Right forelimb (tissue), 1 donor: ENCODE measurements around the gene UBE3A.
A peak's percentile ranks its signal among the peaks of the same experiment; 100 is the strongest.

Experiments used
- DNase-seq: peaks from one replicate; pipeline ENCODE4 v3.0.0-alpha.2; 2018

The UBE3A gene

DNA sequence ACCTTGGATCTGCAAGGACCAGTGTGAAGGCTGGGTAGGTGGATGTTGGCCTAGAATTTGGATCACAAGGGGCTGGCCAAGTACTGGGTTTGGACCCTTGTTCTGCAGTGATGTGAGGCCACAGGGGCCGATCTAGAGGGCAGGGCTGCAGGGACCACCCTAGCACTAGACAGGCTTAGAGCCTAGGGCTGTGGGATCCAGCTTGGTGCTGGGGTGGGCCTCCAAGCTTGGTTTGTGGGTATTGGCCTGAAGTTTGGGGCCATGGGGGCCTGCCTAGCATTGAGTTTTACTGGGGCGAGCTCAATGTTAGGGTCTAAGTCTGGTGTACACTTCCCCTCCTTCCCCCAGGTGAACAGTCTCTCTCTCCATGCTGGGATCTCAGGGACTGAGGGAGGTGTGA is 36.5 kb downstream of the UBE3A start:
- DNase-seq, result no peak

DNA sequence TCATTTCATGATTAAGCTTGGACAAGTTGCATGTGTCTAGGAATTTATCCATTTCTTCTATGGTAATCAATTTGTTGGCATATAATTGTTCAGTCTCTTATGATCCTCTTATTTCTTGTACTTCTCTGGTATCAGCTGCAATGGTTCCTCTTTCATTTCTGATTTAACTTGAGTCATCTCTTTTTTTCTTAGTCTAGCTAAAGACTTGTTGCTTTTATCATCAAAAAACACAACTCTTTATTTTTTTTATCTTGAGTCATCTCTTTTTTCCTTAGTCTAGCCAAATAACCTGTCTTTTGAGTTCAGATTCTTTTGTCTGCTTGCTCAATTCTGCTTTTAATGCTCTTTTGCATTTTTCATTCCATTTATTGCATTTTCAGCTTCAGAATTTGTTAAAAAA is 37.3 kb downstream of the UBE3A start:
- no peak for DNase-seq

DNA sequence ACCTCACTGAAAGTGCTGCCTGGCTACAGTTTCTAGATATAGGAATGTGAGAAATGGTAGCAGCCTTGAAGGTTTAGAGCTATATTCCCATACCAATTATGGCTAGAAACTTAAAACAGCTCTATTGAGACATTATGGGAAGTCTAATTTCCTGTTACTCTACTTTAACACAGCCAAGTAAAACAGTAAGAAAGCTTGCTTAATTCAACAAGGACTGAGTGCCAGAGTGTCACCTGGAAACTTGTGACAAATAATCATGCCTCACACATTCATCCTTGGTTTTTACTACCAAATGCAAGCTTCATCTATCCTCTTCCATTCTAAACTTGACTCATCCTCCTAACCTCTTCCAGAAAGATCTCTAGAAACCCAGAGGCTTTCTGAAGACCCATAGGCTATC is 41.7 kb downstream of the UBE3A start:
- no peak for DNase-seq

DNA sequence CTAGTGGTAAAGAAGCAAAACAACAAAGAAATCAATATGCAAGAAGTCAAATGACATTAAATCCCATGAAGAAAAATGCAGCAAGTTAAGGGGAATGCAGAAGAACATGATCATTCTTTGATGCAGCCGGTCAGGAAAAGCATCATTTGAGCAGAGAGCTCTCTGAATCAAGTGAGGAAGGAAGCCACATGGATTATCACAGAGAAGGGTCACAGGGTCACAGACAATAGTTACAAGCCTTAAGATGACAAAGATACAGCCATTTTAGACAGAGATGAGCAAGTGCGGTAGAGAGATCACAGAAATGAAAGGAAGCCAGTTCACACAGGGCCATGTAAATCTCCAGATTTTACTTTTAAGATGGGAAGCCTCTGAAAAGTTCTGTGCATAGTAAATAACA is 43.9 kb downstream of the UBE3A start:
- no peak for DNase-seq

DNA sequence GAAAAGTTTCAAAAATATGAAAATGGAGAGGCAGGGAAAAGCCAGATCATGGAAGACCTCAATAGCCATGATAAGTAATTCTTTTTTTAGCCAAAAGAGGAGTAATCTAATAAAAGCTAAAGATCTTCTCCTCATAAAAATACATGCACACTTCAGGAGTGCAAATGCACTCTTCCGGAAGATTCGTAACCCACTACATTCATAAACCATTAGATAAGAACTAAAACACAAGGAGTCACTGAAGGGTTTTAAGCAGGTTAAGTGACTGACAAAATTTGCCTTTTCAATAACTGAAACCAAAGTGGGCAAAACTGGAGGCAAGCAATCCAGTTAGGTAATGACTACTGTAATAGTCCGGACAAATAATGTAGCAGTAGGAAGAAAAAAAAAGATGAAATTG is 46.0 kb downstream of the UBE3A start:
- DNase-seq, result no peak

DNA sequence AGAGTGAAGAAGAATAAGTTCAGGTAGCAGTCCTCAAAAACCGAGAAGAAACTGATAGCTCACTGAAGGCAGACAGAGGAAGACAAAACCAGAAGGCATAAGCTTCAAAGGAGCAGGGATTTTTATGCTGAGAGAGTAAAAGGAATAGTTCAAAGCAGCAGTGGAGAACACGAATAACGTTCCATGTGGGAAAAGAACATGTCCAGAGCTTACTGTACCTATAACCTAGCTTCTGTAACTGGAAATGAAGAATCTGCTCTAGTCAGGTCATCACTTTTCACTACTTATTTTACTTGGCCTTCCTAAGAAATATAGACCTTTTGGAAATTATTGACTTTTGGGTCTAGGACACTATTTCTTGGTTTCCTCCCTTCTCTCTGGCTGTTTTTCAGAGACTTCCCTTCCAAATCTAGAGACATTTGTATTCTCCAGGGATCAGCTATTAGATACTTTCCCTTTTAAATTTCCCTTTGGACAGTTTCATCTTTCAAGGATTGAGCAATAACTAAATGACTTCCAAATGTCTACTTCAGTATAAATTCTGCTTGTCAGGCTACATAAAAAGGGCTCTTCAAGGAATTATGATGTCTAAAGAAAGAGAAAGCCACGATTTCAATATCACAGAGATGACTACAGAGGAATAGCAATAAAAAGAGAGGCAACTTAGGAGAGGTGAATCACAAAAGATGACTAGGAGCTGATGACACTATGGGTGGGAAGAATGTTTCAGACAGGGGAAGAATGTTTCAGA is 46.7 kb downstream of the UBE3A start:
- no peak for DNase-seq

DNA sequence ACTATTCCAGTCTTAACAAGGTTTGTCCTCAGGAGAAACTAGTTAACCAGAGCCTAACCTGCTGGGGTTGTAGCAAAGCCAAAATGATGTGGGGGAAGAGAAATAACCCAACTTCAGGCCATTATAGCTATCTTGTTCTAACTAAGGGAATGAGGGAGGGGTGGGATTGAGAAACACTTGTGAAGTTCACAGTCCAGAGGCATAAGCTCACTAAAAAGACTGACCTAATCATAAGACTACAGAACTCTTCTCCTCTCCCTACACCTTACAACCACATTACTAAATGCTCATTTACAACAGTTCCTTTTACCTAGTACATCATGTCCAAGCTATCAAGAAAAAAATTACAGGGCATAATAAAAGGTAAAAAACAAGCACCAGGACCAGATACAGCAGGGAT is 52.8 kb downstream of the UBE3A start:
- DNase-seq, result no peak

DNA sequence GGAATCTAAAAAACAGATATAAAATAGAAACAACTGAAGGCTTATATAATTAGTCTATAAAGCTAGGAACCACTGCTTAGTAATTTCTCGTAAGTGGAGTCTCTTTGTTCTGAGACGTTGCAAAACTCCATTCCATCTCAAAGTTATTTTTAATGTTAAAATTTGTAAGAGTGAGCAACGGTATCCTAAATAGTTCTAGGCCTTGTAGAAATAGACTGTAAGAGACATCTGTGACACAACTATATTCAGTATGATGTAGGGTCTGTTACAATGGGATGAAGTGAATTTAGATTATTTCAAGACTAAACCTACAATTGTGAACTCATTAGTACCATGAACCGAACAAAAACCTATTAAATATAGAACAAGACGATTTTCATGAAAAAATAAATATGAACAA is 57.2 kb downstream of the UBE3A start:
- DNase-seq, result no peak

DNA sequence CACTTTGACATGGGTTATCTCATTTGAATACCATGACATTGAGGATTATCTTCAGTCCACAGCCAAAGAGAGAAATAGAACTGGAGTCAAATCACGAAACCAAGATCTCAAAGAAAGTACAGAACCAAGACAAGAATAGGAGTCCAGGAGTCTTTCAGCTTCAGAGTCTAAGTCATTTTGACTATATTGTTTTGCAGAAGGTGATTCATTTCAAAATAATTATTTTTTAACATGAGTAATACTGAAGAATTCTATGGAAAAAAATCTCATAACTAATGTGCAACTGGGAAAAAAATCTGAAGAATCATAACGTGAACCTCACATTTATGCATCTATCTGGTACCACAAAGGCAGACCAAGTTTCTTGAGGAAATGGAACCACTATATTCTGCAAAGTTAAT is 60.3 kb downstream of the UBE3A start:
- DNase-seq, result no peak

DNA sequence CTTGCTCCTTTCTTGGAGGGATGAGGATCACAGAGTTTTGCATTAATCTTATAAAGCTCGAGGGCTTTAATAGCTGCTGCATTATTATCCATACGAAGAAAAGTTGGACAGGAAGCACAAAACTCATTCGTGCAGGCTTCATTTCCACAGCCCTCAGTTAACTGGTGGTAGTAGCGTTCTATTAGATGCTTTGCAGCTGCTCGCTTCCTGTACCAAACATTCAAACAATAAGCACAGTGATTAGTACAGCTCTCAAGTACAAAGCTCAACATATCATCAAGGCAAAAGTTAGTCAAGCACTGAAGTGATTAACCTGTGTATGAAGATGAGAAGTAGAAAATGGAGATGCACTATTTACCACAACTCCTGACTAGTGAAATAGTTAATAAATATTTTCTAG is 63.3 kb downstream of the UBE3A start:
- no peak for DNase-seq

DNA sequence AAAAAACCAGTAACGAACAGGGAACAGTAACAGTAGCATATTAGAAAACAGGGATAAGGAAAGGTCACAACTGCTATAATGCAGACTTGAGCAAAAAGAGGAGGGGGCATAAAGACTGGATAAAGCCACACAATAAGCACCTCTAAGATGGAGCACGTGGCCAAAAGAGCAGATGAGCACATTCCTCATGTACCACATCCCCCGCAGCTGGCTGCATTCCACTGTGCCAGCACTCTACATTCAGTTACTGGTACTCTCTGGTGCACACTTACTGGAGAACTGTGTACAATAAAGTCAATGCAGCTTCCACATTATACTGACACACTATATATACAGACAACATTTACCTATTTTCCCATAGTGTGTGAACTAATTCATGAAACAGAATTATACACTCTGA is 64.7 kb downstream of the UBE3A start:
- DNase-seq, result no peak

DNA sequence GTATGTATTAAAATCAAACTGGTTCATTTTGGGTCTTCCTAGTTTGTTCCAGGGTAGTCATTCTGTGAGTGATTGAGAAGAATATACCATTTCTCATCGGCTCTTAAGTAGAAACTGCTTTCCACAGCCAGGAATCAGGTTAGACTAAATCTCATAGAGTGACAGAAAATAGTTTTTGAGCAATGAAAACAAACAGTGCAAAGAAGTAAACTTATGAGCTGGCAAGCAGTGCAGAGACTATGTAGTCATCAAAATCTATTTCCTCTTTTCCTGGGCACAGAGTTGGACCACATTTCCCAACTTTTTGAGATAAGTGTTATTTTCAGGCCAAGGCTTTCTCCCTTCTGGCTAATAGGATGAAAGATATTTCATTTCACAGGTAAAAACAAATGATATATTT is 66.5 kb downstream of the UBE3A start:
- no peak for DNase-seq

DNA sequence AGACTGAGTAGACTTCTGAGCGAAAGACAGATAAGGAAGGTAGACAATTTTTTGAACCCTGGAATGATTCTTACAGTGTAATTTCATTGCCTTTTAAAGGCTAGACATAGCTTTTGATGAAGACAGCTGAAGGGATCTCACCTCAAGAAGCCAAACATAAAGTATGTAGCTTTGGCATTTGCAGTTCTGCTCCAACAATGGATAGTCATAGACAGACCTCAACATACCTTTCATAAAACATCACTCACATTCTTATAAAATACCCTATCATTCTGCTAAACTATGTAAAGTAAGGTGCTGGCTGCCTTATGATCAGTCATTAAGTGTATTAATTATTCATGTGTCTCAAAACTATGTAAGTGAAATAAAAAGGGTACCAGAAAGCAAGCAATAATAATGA is 70.0 kb downstream of the UBE3A start:
- DNase-seq, result no peak

DNA sequence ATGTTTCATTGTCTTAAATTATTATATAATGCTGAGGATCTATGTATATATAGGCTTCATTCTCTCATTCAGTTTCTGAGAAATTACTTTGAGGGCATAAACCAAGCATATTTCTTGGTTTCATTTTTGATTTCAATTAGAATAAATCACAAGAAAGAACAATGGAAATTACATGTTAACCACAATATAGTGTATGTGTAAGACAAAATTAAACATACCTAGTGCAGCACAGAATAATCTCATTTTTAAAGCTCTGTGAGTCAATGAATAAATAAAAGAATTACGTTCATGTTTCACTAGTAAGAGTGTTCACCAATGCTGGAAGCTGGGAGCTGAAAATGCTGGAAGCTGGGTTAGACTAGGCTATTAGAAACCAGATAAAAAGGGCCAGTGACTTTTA is 72.8 kb downstream of the UBE3A start:
- no peak for DNase-seq

DNA sequence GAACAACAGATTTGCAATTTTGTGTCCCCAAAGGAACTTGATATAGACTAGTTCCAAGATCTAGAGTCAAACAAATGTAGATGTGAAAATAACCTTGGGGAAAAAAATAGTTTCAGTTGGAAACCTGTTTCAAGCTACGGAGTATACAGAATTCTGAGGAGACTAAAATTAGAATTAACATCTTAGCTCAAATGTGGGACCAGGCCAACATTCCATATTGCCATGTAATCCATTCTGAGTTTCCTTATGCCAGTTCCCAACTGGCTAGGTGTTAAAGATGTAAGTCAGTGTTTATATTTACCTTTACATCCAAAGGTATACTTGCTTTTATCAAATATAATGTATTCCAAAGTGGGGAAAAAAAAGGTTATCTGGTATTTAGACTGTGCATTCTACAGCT is 76.3 kb downstream of the UBE3A start:
- DNase-seq, result no peak

DNA sequence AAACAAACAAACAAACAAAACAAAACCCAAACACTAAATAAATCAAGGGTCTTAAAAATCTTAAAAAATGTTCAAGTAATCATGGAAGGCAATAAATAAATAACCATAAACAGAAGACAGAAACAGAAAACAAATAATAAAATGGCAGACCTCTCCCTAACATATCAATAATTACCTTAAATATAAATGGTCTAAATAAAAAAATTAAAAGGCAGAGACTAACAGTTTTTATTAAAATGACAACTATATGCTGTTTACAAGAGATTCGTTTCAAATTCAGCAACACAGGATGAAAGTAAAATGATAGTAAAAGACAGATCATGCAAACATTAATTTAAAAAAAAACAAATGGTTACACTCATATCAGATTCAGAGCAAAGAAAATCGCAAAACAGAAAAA is 91.1 kb downstream of the UBE3A start:
- no peak for DNase-seq

DNA sequence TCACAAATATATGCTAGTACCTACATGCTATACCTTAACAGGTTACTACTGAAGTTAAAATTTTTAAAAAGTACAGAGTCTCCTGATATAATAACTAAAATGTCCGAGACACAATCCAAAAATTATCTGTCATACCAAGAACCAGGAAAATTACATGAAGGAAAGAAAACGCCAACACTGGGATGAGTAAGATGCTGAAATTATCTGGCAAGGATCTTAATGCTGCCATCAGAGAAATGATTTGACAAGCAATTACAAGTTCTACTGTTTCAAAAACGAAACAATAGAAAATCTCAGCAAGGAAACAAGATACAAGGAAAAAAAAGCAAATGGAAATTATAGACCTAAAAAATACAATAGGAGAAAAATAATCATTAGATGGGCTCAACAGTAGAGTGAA is 92.5 kb downstream of the UBE3A start:
- no peak for DNase-seq

DNA sequence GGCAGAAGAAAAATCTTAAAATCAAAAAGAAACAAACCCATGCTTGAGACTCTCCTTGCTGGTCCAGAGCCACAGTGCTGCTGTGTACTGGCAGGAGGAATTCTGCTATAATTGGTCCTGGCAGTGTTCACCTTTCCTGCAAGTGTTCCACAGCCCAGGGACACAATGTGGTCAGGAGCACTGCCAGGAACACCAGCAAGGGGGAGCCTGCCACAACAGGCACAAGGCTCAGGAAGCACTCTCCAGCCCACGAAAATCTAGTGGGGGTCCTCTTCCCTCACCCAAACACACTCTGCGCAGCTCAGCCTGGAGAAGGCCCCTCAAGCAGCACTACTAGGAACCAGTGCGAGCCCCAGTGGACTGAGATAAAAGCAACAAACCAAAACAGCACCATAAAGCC is 92.9 kb downstream of the UBE3A start:
- DNase-seq, result peak; percentile 47

DNA sequence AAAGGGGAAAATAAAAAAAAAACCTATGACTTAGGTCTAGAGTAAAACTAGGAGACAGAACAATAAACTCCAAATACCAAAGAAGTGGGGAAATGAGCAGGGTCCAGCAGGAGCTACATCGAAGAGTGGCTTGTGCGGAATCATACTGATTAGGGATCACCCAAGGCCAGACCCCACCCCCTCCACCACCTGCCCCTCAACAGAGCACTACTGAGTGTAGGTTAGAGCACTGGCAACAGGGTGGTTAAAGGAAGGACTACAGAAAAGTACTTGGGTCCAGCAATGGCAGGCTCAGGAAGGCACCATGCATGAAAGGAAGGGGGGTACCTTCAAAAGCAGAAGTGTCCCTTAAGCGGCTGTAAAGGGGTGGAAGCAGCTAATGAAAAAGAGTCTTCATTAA is 96.2 kb downstream of the UBE3A start:
- DNase-seq, result no peak

DNA sequence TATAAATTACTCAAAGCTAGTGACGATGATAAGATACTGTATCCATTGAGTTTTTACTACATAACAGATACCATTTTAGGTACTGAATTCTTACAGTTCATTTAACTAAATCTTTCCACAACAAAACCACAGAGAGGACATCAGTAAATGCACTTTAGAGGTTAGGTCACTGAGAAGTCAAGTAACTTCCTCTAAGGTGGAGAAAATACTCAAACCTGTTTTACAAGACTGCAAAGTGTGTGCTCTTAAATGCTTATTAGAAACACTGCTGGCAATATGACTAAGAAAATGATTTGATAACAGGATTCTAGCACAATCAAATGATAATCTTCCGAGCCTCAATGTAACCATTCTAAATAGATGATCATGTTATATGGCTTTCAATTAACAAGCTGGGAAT is 99.4 kb downstream of the UBE3A start:
- no peak for DNase-seq

DNA sequence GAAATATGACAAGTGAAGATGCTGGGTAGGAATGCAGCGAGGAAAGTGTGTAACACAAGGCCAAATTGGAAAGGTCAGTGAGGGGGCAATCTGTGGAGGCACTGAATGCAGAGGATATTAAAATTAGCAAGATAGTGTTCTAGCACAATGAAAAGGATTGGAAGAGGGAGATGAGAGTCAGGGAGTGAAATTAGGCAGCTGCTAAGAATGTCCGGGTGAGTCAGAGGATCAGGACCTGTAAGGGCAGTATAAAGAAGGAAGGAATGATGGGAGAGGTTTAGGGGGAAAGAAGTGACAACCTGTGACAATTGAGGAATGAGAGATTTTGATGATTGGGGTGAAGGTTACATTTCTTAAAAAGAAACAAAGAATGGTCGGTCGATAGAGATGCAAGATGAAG is 103.5 kb downstream of the UBE3A start:
- DNase-seq, result no peak

DNA sequence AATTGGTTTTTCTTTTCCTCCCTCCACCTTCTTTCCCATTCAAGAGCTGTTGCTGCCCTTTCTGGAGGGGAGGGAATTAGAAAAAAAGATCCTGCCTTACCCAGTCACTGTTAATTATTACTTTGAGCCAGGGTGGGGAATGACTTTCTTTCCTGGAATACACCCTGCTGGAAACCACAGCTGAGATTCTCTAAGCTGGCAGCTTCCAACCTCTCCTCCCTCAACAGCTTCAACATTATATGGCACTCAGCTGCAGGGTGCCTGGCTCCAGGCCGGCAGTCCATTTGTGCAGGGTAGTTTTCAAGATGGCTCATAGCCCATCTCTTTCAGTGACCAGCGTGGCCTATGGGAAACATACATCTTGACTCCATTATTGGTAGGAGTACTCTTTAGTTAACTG is 105.8 kb downstream of the UBE3A start:
- DNase-seq, result no peak

DNA sequence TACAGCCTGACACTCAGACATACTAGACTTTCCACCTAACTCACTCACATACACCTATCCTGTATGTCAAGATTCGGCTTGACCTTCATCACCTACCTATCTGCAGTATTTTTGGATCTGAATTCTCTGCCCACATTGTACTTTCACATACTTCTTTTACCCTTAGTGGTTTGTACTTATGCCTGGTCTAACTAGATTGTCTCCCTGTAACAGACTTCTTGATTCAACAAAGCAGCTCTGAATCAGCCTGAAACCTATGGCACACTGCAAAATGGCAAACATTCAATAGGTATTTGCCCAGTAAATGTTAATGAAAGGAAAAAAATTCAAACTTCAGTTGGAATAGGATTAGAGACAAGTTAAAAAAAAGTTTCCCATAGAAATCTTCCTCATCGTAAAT is 106.5 kb downstream of the UBE3A start:
- no peak for DNase-seq

DNA sequence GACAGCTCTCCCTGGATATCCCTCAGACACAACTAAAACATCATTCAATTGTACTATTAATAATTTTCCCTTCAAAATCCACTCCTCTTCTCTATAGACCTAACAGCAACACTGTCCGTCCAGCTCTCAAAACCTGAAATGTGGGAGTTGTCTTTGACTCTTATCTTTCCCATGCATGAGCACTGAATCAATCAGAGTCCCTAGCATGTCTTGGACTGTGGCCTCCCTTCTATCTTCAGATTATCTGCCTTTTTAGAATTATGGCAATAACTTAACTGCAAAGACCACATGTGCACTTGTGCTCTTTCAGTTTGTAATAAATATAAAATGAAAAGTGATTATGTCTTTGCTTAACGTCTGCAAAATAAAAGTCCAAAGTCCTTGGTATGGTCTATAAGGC is 107.0 kb downstream of the UBE3A start:
- no peak for DNase-seq

DNA sequence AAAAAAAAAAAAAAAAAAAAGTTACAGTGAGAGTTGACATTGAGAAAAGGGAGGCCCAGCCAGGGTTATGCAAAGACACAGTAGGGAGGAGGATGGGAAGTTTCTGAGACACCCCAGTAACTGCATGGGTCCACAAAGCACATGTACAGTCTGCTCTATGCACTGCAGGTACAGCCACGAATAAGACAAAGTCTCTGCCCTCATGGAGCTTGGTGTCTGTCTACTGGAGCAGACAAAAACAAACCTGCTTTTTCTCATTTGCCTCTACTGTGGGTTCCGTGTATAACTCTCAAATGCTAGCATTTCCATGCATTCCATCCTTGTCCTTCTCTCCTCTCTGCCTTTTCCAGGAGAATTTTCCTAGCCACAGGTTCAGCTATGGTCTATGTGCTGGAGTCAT is 107.4 kb downstream of the UBE3A start:
- no peak for DNase-seq

DNA sequence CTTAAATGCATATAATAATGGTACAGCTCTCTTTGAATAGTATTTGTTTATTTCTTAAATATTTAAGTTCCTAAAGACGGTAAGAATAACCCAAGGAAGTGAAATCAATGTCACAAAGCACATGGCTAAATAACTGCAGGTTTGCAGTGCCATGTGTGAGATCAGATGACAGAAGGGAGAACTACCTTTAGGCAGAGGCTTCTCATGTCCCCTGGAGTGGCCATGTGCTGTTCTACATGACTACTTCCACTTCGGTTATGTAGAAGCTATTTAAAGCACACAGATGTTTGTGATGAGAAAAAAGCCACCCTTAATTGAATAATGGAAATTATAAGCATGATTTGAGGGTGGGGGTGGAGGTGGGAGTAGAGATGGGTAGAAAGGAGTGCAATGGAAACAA is 109.1 kb downstream of the UBE3A start:
- no peak for DNase-seq
